NCI-H1417 (cell line): ENCODE measurements around the gene GPRC5D.

Experiments
- DNase-seq, 3 experiments: peaks; one replicate each; lab custom pipeline; 2025; lab: John Stamatoyannopoulos, UW

GPRC5D gene

GRCh38 chr12:12908252-12908651 is 43.7 kb downstream of the GPRC5D start:
- no peak for DNase-seq

- DNase-seq, result no peak
Observed at GRCh38 chr12:12907552-12907951, 44.4 kb downstream of the GPRC5D start.

- peak in 1 of 3 experiments; percentile 11 for DNase-seq
Observed at GRCh38 chr12:12903642-12904609, 48.0 kb downstream of the GPRC5D start.

- DNase-seq, result no peak
Observed at GRCh38 chr12:12902036-12902435, 49.9 kb downstream of the GPRC5D start.

- peak in 1 of 3 experiments; percentile 7 for DNase-seq
Observed at GRCh38 chr12:12901158-12901791, 50.7 kb downstream of the GPRC5D start.

GRCh38 chr12:12900786-12901157 is 51.2 kb downstream of the GPRC5D start:
- DNase-seq, result no peak

- no peak for DNase-seq
Observed at GRCh38 chr12:12899530-12900380, 52.2 kb downstream of the GPRC5D start.

GRCh38 chr12:12898911-12899511 is 53.0 kb downstream of the GPRC5D start:
- no peak for DNase-seq

GRCh38 chr12:12898136-12898717 is 53.7 kb downstream of the GPRC5D start:
- DNase-seq, result no peak

GRCh38 chr12:12897302-12897701 is 54.7 kb downstream of the GPRC5D start:
- no peak for DNase-seq

- no peak for DNase-seq
Observed at GRCh38 chr12:12896260-12896659, 55.7 kb downstream of the GPRC5D start.

GRCh38 chr12:12893438-12893837 is 58.5 kb downstream of the GPRC5D start:
- DNase-seq, result no peak

GRCh38 chr12:12892681-12893141 is 59.3 kb downstream of the GPRC5D start:
- peak in 2 of 3 experiments; percentile 9 to 81 for DNase-seq

GRCh38 chr12:12891881-12892355 is 60.1 kb downstream of the GPRC5D start:
- DNase-seq, result no peak

GRCh38 chr12:12891080-12891880 is 60.7 kb downstream of the GPRC5D start, which contains the start of gene GPRC5A:
TSS of gene GPRC5A (plus strand) at chr12:12891562. CDS start at chr12:12908250, 16,688 bp downstream.
- peak in 2 of 3 experiments; percentile 57 to 66 for DNase-seq
